ENCODE measurements around the gene MAN1C1. TPM values are rescaled to one million over a fixed set of nuclear protein-coding genes. Genes with fewer than 3 reads are reported as not detected.
"Not testable (repeated sequence)": the region's sequence is repeated elsewhere in the genome, so short reads cannot be mapped to it uniquely, and the experiment has no call there.

The MAN1C1 gene
- total RNA-seq, 1 donor from 2014 or later = 6.6 TPM

- DNase-seq (ENCODE audit: low read depth) = not testable (repeated sequence)
Measured at GRCh38 chr1:25734991-25735390, 118.4 kb downstream of the MAN1C1 start.

GRCh38 chr1:25735956-25736529 is 119.5 kb downstream of the MAN1C1 start:
- no peak for DNase-seq (ENCODE audit: low read depth)

- DNase-seq (ENCODE audit: low read depth) = no peak
Measured at GRCh38 chr1:25737130-25737529, 120.5 kb downstream of the MAN1C1 start.

GRCh38 chr1:25738499-25738898 is 121.9 kb downstream of the MAN1C1 start:
- DNase-seq (ENCODE audit: low read depth) = peak; percentile 78

- no peak for DNase-seq (ENCODE audit: low read depth)
Measured at GRCh38 chr1:25739341-25739740, 122.8 kb downstream of the MAN1C1 start.

- DNase-seq (ENCODE audit: low read depth) = no peak
Measured at GRCh38 chr1:25740071-25740470, 123.5 kb downstream of the MAN1C1 start.

GRCh38 chr1:25742316-25742715 is 125.7 kb downstream of the MAN1C1 start:
- no peak for DNase-seq (ENCODE audit: low read depth)

GRCh38 chr1:25743164-25744139 is 126.9 kb downstream of the MAN1C1 start:
- DNase-seq (ENCODE audit: low read depth) = peak; percentile 96

GRCh38 chr1:25744140-25744581 is 127.6 kb downstream of the MAN1C1 start:
- DNase-seq (ENCODE audit: low read depth) = peak; percentile 77

GRCh38 chr1:25744636-25745425 is 128.2 kb downstream of the MAN1C1 start:
- no peak for DNase-seq (ENCODE audit: low read depth)

- DNase-seq (ENCODE audit: low read depth) = no peak
Measured at GRCh38 chr1:25746299-25747045, 129.9 kb downstream of the MAN1C1 start.

GRCh38 chr1:25747046-25747719 is 130.6 kb downstream of the MAN1C1 start:
- DNase-seq (ENCODE audit: low read depth) = no peak

- DNase-seq (ENCODE audit: low read depth) = no peak
Measured at GRCh38 chr1:25748531-25749205, 132.1 kb downstream of the MAN1C1 start.

GRCh38 chr1:25750923-25751605 is 134.5 kb downstream of the MAN1C1 start:
- no peak for DNase-seq (ENCODE audit: low read depth)

- no peak for DNase-seq (ENCODE audit: low read depth)
Measured at GRCh38 chr1:25754470-25755181, 138.0 kb downstream of the MAN1C1 start.

GRCh38 chr1:25755475-25756125 is 139.0 kb downstream of the MAN1C1 start:
- DNase-seq (ENCODE audit: low read depth) = no peak

- DNase-seq (ENCODE audit: low read depth) = no peak
Measured at GRCh38 chr1:25756215-25756614, 139.6 kb downstream of the MAN1C1 start.
